Renal cortical epithelial cell (primary cell): ENCODE results near the gene BLMH. TPM values are rescaled to one million over a fixed set of nuclear protein-coding genes. Genes with fewer than 3 reads are reported as not detected.
"Not testable (repeated sequence)": the region's sequence is repeated elsewhere in the genome, so short reads cannot be mapped to it uniquely, and the experiment has no call there.

Experiments
- DNase-seq: peaks from one replicate; pipeline ENCODE4 v3.0.0-alpha.2; 2011; ENCODE audit warnings: low read depth
- total RNA-seq: library from RNA; depleted of rRNA; stranded (reverse); fragments of >200 nt; gene quantifications from 2 replicates; pipeline ENCODE4 v1.2.3, GENCODE V29; 2014

BLMH gene
- total RNA-seq, 1 donor from 2014 or later, result 42.1 TPM

GRCh38 chr17:30249460-30249859 lies 42.3 kb downstream of the BLMH start:
- DNase-seq, result no peak

- DNase-seq, result no peak
Observed at GRCh38 chr17:30248786-30249185, 43.0 kb downstream of the BLMH start.

- no peak for DNase-seq
Observed at GRCh38 chr17:30246460-30246859, 45.3 kb downstream of the BLMH start.

GRCh38 chr17:30244853-30245385 lies 46.8 kb downstream of the BLMH start:
- peak; percentile 16 for DNase-seq

- DNase-seq, result no peak
Observed at GRCh38 chr17:30243568-30243967, 48.2 kb downstream of the BLMH start.

- DNase-seq, result no peak
Observed at GRCh38 chr17:30243002-30243401, 48.7 kb downstream of the BLMH start.

- DNase-seq, result no peak
Observed at GRCh38 chr17:30241051-30241450, 50.7 kb downstream of the BLMH start.

GRCh38 chr17:30240177-30240576 lies 51.6 kb downstream of the BLMH start:
- no peak for DNase-seq

- DNase-seq, result no peak
Observed at GRCh38 chr17:30239089-30239462, 52.7 kb downstream of the BLMH start.

GRCh38 chr17:30238387-30239088 lies 53.2 kb downstream of the BLMH start:
- DNase-seq, result no peak

- DNase-seq, result no peak
Observed at GRCh38 chr17:30238003-30238344, 53.8 kb downstream of the BLMH start.

GRCh38 chr17:30237296-30238002 lies 54.3 kb downstream of the BLMH start:
- DNase-seq, result no peak

- peak; percentile 25 for DNase-seq
Observed at GRCh38 chr17:30236766-30237165, 55.0 kb downstream of the BLMH start.

- DNase-seq, result no peak
Observed at GRCh38 chr17:30236297-30236624, 55.5 kb downstream of the BLMH start.

GRCh38 chr17:30235386-30236296 lies 56.1 kb downstream of the BLMH start, which contains the start of gene SLC6A4:
Gene SLC6A4, minus strand, starts transcription at chr17:30235697. Its CDS starts 13,739 bp downstream, at chr17:30221958.
- DNase-seq, result no peak

- DNase-seq, result no peak
Observed at GRCh38 chr17:30234964-30235363, 56.8 kb downstream of the BLMH start.

GRCh38 chr17:30234296-30234695 lies 57.4 kb downstream of the BLMH start:
- no peak for DNase-seq

- DNase-seq, result no peak
Observed at GRCh38 chr17:30232824-30233427, 58.8 kb downstream of the BLMH start.

GRCh38 chr17:30232015-30232823 lies 59.5 kb downstream of the BLMH start:
- no peak for DNase-seq

- no peak for DNase-seq
Observed at GRCh38 chr17:30230596-30231125, 61.1 kb downstream of the BLMH start.

- DNase-seq, result not testable (repeated sequence)
Observed at GRCh38 chr17:30230009-30230408, 61.7 kb downstream of the BLMH start.
